ENCODE measurements around the gene RAPGEF4.
"Not testable (repeated sequence)": the region's sequence is repeated elsewhere in the genome, so short reads cannot be mapped to it uniquely, and the experiment has no call there.

RAPGEF4 gene

GRCh38 chr2:172775319-172775718, 39.7 kb downstream of the RAPGEF4 start:
- no peak for DNase-seq

DNA sequence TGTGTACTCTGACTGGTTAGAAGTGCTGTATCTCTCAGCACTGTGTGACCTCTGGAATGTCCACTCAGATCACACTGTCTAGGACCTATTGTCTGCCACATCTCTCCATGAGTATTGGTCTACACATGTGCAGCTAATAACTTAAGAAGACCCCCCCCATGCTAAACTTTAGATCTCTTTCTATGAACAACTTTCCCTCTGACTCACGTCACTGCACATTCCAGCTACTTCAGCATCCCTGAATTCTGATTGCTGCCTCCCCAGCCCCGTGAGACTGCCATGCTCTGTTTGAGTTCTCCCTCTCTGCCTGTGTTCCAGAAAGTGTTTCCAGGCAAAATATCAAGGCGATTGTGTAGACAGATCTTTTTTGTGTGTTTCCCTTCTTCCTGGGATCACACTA, 41.8 kb downstream of the RAPGEF4 start:
- no peak for DNase-seq

GRCh38 chr2:172782506-172783164, 47.0 kb downstream of the RAPGEF4 start:
- no peak for DNase-seq

DNA sequence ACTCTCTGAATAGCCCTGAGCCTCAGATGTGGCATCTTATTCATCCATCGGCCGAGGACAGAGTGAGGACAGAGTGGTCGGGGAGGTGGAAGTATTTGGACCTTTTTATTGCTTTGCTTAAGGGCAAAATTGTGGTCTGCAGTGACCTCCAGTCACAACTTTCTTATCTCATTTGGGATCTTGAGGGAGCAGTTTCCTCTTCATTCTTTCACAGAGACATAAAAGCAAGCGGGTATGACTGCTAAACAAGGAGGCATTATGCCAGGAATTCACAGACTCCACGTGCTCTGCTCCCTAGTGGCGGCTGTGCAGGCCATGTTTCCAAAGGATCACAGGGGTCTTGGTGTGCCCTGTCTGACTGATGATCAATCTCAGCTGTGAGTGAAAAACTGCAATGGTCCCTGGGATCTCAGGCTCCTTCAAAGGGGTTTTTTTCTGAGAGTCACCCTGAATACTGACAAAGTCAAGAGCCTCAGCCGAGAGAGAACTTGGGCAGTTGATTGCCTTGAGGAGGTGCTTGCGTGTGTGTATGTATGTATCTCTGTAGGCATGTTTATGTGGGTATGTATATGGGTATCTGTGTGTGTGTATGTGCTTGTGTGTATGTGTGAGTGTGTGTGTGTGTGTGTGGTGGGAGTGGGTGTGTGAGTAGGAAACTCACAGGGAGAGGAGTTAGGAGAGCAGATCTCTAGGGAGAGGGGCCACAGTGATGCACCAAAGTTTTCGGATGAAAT, 47.7 kb downstream of the RAPGEF4 start:
- DNase-seq = no peak

DNA sequence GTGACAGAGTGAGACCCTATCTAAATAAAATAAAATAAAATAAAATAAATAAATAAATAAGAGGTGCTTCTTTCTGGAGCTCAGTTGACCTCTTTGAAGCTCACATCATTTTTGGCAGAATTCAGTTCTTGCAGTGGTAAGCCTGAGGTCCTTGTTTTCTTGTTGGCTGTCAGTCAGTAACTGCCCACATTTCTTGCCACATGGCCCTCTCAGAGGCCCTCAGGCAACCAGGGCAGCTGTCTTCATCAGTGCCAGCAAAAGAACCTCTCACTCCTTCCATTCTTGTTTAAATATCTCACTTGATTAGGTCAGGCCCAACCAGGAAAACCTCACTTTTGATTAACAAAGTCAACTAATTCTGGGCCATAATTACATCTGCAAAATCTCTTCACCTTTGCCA, 53.2 kb downstream of the RAPGEF4 start:
- DNase-seq = no peak

GRCh38 chr2:172790404-172790803, 54.8 kb downstream of the RAPGEF4 start:
- no peak for DNase-seq

GRCh38 chr2:172791953-172792352, 56.3 kb downstream of the RAPGEF4 start:
- no peak for DNase-seq

DNA sequence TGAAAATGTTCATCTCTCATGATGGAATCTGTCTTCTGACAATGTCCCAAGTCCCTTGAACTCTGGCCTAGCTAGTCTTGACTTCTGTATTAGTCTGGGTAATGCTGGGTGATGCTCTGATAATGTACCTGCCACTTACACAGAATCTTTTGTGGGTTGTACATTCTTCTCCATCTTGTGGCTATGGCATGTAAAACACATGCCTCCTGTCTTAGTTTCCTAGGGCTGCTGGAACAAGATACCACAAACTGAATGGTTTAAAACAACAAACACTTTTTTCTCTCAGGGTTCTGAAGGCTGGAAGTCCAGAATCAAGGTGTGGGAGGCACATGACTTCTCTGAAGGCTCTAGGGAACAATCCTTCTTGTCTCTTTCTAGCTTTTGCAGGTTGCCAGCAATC, 57.1 kb downstream of the RAPGEF4 start:
- no peak for DNase-seq

GRCh38 chr2:172803308-172803707, 67.7 kb downstream of the RAPGEF4 start:
- DNase-seq = not testable (repeated sequence)

GRCh38 chr2:172804423-172804822, 68.8 kb downstream of the RAPGEF4 start:
- DNase-seq = no peak

DNA sequence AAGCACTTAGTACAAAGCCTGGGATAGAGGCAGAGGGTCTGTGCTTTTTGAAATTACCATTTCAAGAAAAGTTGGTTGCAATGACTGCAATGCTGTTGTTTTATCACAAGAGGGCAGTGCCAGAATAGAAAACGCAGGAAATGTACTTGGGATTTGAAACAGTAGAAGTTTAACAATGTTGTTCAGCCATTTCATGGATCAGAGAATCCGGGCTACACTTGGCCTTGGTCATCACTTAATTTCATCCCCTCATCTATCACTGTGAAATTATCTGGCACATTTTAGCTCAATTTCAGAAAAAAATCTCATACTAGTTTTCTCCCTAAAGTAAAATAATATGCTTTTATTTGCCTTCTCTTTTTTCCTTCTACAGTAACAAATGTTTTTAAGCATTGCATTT, 70.8 kb downstream of the RAPGEF4 start:
- DNase-seq = no peak

- no peak for DNase-seq
These were observed 71.4 kb downstream of the RAPGEF4 start for GRCh38 chr2:172806996-172807395.

DNA sequence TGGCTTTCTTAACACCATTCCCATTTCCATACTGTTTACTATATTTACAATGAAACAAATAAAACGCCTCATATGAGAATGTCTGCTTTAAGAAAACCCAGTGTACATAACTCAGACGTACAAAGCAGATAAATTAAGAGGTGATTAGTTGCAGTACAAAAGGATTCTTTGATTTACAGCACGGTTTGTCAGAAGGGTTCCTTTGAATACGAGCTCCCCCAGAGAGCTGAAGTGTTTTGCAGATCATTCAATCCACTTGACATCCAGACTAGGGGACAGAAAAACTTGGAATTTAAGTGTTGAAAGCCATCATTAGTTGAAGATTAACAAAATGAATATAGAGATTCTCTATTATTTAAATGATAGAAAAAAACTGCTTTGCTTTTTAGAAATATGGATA, 72.5 kb downstream of the RAPGEF4 start:
- no peak for DNase-seq

GRCh38 chr2:172811027-172811426, 75.4 kb downstream of the RAPGEF4 start:
- DNase-seq = no peak

DNA sequence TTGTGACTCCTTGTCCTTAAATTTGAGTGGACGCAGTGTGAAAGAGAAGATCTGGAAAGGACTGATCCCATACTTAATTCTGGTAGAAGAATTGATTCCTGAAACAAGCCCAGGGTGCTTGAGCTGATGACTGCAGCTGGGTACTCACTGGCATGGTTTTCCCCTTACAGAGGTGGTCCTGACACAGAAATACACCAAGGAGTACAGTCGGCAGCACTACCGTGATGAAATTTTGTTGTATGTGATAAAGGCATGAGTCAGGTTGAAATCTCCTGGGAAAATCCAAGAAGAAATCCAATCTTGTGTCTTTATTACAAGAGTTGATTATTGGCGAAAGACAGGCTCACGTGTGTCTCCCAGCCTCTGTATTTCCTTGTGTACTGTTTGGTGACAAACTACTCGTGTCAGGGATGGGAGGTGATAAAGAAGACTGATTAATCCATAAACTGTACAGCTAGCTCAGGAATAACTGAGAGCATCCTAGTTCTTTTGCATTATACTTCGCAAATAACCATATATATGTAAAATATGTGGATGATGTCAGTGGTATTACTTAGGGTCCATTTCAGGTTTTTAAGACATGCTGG, 76.6 kb downstream of the RAPGEF4 start:
- no peak for DNase-seq

- no peak for DNase-seq
These were observed 77.8 kb downstream of the RAPGEF4 start for GRCh38 chr2:172813314-172813888.

DNA sequence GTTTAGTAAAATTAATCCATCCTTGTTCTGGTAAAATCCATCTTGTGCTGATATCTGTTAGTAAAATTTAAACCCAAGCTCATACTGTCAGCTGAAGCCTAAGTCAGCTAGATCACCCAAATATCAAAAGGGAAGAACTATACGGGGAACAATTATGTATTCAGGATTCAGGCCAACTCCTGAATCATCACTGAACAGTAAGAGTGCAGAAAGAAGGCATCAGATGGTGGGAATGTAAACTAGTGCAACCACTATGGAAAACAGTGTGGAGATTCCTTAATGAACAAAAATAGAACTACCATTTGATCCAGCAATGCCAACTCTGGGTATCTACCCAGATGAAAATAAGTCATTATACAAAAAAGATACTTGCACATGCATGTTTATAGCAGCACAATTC, 81.8 kb downstream of the RAPGEF4 start:
- DNase-seq = no peak

DNA sequence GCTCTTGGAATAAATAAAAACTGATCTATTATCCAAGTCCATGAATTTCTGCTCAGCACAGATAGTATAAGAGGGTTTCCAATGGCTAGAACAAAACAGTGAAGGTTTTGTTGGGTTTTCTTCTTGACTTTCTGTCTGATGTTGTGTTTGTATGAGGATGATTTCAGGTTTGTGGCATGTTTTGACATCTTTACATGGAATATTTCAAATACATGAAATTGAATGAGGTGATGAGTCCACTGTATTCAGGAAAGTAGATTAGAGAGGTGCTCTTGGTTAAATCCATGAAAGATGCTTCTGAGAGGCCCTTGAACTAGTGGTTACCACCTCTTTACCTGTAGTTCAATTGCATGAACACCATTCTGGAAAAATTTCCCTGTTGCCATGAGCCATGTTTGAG, 84.3 kb downstream of the RAPGEF4 start:
- DNase-seq = no peak

GRCh38 chr2:172821370-172822338, 86.0 kb downstream of the RAPGEF4 start:
- no peak for DNase-seq

- no peak for DNase-seq
These were observed 86.9 kb downstream of the RAPGEF4 start for GRCh38 chr2:172822585-172822984.

DNA sequence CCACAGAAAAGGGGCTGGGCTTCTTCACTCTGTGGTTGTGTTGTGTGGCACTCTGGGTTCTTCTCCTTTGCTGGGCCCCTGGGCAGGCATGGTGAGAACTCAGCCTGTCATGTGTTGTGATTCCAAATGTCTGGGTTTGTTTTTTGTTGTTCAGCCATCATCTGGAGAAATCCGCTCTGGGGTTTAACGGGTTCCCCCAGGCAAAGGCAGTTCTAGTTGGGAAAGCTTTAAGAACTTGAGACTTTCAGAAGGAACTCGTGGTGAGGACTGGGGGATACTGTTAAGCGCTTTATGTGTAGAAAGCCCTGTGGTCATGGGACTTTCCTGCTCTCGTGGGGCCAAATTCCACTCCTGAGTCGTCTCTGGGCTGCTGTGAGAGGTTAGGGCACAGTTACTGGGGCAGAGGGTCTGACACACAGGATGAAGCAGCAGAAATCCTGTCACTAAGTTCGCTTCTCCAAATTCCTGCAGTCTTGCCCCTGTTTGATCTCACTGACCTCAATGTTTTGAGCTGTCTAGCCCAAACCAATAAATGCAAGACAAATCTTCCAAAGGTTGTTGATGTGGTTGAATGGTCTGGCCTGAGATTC, 87.7 kb downstream of the RAPGEF4 start:
- no peak for DNase-seq

DNA sequence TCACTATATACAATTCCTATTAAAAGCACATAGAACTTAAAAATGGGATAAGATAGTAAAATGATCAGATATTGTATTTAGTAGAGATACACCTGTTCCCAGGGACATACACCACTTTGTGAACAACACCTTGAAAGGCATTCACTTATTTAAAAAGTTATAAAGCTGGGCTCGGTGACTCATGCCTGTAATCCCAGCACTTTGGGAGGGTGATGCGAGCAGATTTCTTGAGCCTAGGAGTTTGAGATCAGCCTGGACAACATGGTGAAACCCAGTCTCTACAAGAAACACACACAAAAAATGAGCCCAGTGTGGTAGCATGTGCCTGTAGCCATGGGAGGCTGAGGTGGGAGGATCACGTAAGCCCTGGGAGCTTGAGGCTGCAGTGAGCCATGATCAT, 90.9 kb downstream of the RAPGEF4 start:
- no peak for DNase-seq

Data from activated T-cell treated with anti-CD3 and anti-CD28 coated beads, Interleukin-2, amount 50 U/mL, for 48 hours (primary cell).